DMS79 (cell line): ENCODE data around the gene SLC10A7.

ENCODE experiments used
- DNase-seq: peaks from one replicate; lab custom pipeline; 2025; lab: John Stamatoyannopoulos, UW

Gene SLC10A7

DNA sequence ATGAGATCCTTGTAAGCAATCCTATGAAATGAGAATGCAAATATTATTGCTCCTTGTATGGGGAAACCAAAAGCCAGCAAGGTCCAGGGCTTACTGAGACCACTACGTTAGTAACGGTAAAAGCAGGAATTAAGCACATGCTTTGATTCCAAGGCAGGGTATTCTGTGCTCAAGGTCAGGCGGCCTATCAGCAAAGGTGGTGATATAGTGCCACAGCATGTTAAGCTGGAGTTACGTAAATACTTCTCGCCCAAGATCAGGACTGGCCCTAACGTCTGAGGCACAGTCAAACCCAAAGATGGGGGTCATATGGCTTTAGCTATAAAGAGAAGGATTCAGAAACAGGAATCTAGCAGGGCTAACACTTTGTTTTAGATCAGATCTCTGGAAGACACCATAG lies 27.6 kb downstream of the SLC10A7 start:
- DNase-seq = no peak

DNA sequence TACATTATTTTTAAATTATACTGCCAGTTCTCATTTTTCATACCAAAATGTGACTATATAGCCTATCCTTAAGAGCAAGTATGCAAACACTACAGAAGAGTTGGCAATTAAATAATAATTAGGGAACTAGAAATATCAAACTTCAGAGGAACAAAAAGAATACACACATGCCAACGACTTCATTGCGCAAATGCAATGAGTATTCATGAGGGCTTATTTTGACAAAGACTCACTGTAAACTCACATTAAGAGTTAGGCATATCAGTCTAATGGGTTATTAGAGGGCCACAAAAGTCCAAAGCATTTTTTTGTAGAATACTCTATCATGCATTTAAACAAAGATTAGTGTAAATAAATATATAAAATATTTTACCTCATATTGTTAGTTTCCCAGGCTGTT lies 31.6 kb downstream of the SLC10A7 start:
- no peak for DNase-seq

DNA sequence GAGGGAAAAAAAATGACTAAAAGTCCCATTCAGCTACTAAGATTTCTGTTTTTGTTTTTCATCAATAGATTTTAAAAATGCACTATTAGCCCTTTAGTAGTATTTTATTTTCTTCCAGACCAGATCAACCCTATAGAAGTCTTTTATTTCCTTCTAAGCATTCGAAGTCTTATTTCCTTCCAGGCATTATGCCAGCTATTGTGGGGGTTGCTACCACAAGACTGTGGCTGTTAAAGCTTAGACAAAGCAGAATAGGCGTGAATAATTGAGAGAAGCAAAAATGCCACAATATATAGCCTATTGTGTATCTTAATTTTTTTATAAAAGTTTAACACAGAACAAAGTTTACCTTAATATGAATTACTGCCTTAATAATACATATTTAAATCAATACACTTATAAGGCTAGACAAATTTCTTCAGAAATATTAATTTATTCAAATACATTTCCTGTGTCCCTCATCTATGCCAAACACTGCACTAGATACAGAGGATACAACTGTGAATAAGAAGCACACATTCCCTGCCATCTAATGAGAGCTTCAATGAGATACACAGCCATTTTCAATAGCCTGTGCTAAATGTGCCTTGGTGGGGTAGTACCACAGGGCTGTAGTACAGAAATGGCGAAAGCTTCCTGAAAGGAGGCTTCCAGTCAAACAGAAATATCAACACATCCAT lies 33.1 kb downstream of the SLC10A7 start:
- DNase-seq = no peak

DNA sequence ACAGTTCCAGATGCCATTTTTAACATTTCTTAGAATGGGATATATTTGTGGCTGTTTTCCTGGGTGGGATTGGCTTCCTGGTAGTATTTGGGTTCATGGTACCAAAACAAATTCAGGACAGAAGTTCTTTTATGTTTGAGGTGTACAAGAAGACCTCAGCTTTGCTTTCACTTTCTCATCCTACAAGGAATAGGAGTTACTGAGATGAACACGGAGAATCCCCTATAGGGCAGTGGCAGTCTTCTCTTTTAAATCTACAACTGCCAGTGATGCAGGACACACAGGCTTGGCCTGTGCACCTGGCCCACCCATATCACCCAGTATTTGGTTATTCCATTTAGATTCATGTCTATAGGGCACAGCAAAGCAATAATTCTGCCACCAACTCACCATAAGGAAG lies 35.2 kb downstream of the SLC10A7 start:
- no peak for DNase-seq

DNA sequence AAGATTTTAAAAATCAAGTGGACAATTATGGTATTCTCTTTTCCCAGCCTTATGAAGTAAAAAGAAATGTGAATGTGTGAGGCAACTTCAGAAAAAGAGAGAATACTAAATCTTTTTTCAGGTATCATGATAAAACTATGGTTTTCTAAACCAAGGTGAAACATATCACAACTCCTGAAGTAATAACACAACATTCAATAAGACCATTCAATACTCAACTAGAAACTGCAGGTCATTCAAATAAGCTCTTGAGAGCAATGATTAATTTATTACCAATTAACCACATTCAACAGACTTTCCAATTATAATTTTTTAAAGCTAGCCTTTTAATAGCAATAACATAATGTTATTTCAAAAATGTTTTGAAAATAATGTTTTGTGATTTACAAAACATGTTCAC lies 35.8 kb downstream of the SLC10A7 start:
- no peak for DNase-seq

DNA sequence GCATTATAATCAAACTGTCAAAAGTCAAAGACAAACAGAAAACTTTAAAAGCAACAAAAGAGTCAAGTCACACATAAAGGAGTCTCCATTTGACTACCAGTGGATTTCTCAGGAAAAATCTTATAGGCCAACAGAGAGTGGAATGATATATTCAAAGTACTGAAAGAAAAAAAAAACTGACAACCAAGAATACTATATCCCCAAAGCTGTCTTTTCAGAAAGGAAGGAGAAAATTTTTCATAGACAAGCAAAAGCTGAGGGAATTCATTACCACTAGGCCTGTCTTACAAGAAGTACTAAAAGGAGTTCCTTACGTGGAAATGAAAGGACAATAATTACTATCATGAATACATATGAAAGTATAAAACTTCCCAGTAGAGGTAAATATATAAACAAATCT lies 39.0 kb downstream of the SLC10A7 start:
- no peak for DNase-seq

DNA sequence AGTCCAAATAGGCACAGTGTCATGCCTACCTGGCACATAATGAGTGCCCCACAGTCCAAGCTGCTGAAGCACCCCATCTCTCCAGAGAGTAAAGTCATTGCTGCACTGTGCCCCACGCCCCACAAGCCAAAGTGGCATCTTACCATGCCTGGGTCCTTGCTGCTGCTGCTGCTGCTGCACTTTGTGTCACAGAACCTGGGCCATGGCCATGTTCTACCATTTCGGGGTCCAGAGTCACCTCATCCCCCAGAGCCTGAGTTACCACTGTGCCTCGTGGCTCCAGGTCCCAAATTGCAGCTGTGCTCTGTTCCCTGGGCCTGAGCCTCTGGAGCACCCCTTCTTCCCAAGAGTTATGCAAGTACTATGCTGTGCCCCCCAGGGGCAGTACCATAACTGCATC lies 40.5 kb downstream of the SLC10A7 start:
- no peak for DNase-seq

DNA sequence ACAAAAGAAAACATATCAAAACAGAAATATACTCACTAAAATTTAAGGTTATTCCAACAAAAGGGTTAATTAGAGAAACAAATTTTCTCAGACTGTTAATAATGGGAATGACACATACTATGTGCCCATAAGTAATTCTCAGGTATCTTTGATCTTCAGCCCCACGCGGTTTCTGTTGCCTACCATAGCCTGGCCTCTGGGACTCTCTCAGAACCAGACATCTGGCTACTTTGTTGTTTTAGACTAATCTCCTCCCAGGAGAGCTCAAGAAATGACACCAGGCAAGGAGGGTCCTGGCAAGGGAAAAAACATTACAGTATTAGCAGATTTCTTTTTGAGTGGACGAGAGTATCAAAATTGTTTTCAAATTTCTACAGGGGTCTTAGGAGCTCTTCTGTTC lies 43.7 kb downstream of the SLC10A7 start:
- no peak for DNase-seq

DNA sequence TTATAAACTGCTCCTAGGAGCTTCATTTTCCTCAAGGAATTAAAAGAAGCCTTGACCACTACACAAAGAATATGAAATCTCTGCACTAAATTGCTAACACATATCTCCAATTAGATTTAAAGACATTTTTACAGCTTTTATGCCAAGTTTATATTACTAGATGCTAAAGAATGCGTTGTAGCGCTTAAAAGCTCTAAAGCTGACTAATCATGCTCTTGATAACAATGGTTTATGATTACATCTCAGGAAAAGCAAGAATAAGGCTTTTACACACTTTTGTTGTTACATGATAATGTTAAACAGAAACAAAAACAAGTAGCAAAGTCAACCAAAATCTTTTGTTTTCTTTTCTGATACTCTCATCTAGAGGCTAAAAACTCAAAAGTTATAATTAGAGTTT lies 44.7 kb downstream of the SLC10A7 start:
- DNase-seq = no peak

DNA sequence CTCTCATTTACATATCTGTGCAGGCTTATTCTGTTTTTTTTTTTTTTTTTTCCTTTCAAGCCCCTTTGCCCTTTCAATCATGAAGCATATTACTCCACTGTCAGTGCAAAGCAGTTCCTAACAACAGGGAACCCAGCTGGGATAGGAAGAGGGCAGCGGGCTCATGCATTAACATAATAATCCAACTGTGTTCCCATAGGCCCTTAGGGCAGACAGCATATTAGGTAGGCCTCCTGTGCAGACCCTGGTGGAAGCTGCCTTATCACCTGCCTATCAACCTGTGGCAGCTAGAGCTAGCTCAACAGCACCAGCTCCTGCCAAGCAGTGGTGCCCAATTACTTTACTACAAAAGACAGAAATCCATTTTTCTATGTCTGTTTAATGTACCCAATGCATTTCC lies 49.3 kb downstream of the SLC10A7 start:
- DNase-seq = no peak

DNA sequence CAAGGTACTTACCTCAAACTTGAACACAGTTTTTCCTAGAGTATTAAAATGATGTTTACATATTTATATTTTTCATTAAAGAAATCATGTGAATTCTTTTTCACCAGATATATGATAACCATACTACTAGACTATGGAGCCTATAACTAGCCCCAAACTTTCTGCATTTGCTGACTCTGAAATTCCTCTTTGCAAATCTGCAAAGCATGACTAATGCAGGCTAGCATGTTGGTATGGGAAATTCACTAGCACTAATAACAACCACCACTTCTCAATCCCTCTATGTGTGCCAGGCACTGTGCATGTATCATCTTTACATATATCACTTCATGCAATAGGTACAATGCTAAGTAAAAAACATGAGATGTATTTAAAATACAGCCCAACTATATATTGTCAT lies 51.1 kb downstream of the SLC10A7 start:
- DNase-seq = no peak

DNA sequence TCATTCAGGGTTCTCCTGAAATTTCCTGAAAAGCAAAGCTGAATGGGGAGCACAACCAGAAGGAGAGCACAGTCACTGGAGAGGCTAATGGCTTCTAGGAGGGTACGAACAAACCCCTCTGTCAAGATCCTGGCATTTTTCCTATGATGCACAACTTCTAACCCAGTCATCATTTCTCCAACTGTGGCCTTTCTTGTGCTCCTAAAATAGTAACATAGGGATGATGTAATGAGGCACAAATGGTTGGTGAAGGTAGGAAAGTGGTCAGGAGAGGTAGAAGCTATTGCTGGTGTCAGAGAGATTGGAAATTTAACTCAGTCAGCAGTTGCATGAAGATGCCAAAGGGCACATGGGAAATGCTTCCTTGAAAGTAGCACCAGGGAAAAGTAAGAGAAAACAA lies 52.7 kb downstream of the SLC10A7 start:
- DNase-seq = no peak

DNA sequence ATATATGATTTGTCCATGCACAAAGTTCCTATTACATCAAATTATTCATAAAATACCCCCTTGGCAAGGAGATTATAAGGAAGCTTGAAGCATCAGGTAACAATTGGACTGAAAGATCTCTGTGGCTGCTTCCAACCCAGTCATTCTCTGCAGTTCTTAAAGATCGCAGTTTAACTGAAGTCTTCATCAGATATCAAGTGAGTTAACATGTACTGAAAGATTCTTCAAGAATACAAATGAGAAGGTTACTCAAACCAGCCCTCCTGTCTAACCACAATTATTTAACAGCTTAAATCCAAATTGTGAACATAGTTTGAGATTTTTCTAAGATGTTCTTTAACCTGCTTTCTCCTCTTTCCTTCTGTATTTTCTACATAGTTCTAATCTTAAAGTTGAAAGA lies 56.1 kb downstream of the SLC10A7 start:
- no peak for DNase-seq

DNA sequence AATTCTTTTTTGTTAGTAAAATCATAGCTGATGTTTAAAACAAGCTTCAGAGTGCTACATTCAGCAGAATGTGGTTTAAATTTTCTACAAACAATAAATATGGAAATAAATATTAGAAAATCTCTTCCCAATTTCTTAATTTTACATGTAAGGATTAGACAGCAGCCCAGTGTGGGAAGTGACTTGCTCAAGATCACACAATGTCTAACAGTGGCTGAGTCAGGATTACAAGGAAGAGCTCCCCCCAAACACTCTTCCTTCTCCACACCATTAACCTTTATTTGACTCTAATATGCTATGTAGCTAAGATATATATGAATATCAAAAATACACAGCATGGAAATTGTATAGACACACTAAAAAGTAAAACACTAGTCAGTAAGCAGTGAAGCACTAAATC lies 59.5 kb downstream of the SLC10A7 start:
- no peak for DNase-seq

DNA sequence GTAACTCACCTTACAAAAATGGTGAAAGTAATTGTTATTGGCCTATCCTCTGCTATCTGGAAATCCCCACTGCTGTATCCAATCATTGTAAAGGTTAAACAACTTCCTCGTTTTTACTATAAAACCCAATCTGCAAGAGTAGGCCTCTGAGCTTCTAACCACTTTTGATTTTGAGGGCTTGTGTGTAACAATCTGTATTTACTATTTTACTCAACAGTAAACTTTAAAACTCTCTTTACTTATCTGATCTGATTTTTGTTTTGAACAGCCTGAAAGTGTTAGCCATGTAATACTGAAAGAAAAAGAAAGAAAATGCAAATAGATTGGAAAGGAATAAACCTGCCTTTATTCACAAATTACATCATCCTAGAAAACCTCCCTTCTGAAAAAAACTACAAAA lies 63.1 kb downstream of the SLC10A7 start:
- DNase-seq = no peak

DNA sequence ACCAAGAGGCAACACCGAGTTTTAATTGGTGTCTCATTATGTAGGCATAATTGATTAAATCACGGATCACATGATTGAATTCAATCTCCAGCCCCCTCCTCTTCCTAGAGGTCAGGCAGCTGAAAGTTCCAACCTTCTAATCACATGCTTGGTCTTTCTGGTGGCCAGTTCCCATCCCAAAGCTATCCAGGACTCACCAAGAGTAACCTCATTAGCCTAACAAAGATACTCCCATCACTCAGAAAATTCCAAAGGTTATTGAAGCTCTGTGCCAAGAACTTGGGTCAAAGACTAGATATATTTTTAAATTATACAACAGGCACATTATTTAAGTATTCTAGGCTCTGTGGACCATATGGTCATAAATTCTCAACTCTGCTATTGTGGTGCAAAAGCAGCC lies 65.1 kb downstream of the SLC10A7 start:
- DNase-seq = no peak

DNA sequence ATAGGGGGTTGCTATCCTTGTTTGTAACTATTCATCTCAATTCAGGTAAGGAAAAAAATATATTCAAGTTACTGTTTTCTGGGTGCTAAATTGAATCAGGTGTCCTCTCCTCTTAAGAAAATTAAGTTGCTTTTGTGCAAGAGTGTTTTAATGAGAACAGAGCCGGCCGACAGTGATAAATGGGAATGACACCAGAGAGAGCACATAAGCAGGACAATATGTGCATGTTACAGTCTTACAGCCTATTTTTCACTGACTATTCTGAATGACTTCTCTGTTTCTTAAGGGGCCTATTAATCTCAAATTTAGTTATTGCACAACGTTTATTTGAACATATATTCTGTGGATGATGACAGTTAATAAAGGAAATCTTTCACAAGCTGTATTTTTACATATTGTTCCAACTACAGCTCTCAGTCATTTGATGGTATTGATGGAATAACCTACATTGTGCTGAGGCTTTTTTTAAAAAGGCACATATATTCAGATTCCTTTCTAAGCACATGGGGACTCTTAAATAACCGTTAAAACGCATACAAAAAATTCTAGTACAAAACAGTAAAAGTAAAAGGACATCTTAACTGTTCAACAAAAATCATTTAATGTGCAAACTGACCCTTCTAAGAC lies 68.4 kb downstream of the SLC10A7 start:
- no peak for DNase-seq

DNA sequence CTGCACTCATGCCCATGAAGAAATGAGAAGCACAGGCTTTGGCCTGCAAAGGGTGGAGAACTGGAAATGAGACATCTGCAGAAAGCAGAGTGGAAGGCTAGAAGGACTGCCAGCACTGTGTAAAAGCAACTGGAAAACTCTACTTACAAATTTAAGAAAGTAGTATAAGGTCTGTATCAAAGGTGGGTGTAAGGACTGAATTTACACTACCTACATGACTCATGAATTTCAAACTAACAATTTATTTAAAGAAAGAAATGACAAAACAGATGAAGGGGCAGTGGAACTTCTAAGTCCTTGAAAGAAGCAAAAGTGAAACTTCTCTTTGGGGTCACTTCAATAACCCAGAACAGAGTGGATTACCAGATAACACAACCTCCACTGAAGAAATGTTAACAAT lies 71.2 kb downstream of the SLC10A7 start:
- DNase-seq = no peak

DNA sequence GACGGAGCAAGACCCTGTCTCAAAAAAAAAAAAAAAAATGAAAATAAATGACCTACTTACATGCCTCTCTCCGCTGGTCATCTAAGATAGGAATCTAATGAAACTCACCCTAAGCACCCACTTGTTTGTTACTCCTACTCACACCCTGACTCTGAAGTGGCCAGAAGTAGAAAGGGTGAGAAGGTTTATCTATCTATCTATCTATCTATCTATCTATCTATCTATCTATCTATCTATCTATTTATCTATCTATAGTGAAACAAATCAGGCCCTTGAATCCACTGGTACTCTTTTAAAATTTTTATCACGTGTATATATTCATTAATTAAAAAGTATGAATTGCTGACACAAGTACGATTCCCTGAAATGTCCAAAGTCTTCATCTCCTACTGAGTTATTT lies 75.2 kb downstream of the SLC10A7 start:
- no peak for DNase-seq

DNA sequence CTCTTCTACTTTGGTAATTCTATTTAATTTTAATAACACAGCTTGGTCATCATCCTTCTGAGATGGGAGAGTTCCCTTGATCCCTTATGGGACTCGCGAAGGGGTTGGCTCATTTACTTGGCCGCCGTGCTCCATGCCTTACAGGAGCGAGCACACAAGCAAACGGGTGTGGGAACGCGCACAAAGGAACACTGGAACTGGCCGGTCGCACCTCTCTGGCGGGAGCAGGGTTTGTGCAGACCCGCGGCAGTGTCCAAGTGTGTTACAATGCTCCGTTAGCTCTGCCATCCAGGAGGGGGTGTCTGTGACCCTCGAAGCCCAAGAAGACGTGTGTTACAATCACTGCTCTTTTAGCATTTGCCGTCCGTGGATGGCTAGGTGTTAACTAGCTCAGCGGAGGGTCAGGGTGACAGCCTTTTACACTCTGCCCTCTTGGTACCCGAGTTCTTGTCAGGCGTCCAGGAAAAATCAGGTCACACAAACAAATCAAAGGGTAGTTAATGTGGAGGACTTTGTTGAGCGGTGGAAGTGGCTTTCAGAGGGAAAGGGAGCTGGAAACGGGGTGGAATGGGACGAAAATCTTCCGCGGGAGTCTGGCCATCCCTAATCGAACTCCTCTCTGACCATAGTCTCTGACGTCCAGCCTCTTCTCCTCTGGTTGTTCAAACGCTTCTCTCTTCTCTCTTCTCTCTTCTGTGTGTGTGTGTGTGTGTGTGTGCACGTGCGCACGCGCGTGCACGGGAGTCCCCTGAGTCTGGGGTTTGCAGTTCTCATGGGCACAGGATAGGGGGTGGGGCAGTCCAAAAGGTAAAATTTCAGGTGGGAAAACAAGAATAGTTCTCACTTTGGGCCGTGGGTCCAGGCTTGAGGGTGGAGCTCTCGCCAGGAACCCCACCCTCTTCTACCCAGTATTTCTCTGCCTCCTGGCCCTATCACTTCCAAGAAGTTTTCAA lies 76.3 kb downstream of the SLC10A7 start:
- no peak for DNase-seq

DNA sequence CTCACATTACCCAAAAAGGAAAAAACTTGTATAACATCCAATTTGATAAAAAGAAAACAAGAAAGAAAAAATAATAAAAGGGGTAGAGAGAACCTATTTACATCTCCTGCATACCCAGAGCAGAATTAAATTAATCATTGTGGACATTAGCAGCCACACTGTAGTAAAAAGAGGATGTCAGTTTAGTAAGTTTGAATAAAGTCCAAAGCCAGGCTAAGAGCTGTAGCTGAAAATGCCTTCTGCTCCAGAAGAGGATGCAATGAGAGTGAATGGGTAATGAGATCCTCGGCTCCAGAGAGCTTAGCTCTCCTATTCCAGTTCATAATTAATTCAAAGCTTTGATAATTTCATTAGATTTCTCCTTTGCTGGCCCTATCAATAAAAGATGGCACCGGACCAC lies 78.2 kb downstream of the SLC10A7 start:
- DNase-seq = no peak

DNA sequence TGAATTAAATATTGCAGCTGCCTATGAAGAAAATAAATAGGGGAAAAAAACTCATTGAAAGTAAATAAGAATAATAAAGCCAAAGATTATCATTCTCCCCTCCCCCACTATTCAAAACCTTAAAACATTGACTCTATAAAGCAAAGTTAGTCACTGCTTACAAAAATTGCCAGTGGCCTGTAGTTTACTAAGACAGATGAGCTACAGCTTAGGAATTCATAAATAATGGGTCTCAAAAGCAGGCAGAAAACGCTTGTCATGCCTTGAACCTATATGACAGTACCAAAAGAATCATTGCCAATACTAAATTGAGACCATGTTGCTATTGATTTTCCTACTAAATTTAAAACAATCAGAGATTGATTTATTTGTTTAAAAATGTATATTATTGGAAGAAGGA lies 78.9 kb downstream of the SLC10A7 start:
- DNase-seq = no peak

DNA sequence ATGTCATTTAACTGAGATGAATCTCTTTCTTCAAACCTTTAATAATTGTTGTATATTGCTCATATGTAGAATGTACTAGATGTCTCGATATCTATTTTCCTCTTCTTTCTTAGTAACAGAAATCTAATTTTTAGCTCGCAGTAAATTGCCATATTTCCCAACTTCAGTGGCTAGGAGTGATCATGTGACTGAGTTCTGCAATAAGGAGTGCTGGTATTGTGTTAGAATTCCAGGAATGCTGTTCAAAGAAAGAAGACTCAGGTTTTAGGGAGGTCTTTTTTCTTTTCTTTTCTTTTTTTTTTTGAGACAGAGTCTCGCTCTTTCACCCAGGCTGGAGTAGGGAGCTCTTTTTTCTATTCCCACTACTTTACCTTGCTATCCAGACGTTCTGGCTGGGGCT lies 81.7 kb downstream of the SLC10A7 start:
- no peak for DNase-seq
